ENCODE measurements around the gene AGBL5. TPM values are rescaled to one million over a fixed set of nuclear protein-coding genes. Genes with fewer than 3 reads are reported as not detected.
A peak's percentile ranks its signal among the peaks of the same experiment; 100 is the strongest.

AGBL5 gene
- total and polyA plus RNA-seq, 2 of the 13 experiments (the other 11 are each of a cell fraction or from before 2014, with no cell fraction given): 55.9 to 73.3 TPM

DNA sequence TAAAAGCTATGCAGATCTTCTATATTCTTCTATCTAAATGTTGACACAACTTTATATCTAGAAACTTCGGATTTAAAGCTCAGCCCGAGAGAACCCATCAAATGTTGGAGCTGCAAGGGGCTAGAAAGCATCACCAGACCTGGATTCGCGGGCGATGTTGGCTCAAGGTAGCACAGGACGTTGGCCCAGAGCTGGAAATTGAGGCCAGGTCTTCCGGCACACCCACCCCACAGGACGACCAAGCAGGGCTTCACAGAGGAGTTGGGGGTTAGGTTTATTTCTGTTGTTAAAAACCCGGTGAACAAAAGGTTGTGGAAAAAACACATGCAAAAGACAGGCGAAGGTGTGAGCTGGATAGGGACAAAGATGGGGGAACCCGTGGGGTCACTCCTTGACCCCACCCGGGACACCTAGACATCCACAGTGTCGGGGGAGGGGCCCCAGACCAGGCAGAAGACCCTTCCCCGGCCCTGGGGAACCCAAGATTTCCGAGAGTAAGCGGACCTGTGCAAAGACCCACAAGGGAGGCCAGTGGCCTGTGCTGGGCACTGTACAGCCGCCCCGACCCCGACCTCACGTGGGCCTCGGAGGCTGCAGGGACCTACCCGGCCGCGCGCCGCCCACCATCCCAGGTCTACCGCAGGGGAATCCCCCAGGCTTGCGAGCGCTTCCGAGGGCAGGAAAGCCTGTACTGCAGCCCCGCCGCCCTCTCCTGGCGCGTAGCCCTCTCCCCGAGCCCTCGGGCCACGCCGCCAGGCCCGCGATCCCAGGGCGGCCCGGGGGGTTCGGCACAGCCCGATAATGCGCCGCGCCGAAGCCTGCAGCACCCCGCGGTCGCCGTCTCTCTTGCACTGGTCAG lies 1.8 kb upstream of the AGBL5 start (continued):
- TF ChIP-seq, protein P1, sequence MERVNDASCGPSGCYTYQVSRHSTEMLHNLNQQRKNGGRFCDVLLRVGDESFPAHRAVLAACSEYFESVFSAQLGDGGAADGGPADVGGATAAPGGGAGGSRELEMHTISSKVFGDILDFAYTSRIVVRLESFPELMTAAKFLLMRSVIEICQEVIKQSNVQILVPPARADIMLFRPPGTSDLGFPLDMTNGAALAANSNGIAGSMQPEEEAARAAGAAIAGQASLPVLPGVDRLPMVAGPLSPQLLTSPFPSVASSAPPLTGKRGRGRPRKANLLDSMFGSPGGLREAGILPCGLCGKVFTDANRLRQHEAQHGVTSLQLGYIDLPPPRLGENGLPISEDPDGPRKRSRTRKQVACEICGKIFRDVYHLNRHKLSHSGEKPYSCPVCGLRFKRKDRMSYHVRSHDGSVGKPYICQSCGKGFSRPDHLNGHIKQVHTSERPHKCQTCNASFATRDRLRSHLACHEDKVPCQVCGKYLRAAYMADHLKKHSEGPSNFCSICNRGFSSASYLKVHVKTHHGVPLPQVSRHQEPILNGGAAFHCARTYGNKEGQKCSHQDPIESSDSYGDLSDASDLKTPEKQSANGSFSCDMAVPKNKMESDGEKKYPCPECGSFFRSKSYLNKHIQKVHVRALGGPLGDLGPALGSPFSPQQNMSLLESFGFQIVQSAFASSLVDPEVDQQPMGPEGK (CRISPR knock-in tag; IDR thresholded peaks at IDR 0.05): no peak
- no peak for TF ChIP-seq CHD2 (IDR thresholded peaks at IDR 0.05; ENCODE audit: low read depth, low read length)
- TF ChIP-seq, protein P2, sequence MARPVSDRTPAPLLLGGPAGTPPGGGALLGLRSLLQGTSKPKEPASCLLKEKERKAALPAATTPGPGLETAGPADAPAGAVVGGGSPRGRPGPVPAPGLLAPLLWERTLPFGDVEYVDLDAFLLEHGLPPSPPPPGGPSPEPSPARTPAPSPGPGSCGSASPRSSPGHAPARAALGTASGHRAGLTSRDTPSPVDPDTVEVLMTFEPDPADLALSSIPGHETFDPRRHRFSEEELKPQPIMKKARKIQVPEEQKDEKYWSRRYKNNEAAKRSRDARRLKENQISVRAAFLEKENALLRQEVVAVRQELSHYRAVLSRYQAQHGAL (CRISPR knock-in tag; IDR thresholded peaks at IDR 0.05; ENCODE audit: not compliant biosample characterization): peak; percentile 51
- TF ChIP-seq, protein P3, sequence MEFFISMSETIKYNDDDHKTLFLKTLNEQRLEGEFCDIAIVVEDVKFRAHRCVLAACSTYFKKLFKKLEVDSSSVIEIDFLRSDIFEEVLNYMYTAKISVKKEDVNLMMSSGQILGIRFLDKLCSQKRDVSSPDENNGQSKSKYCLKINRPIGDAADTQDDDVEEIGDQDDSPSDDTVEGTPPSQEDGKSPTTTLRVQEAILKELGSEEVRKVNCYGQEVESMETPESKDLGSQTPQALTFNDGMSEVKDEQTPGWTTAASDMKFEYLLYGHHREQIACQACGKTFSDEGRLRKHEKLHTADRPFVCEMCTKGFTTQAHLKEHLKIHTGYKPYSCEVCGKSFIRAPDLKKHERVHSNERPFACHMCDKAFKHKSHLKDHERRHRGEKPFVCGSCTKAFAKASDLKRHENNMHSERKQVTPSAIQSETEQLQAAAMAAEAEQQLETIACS (CRISPR knock-in tag; IDR thresholded peaks at IDR 0.05): peak; percentile 20; the same call in 1 of the 2 replicates
- no peak for TF ChIP-seq ZNF33A (CRISPR knock-in tag; IDR thresholded peaks at IDR 0.05; ENCODE audit: borderline replicate concordance)
- 0 out of 2 replicates have a peak, but pooled peaks have one; percentile 22 for TF ChIP-seq ZNF550 (CRISPR knock-in tag; IDR thresholded peaks at IDR 0.05; ENCODE audit: borderline replicate concordance)
- TF ChIP-seq, protein P4, sequence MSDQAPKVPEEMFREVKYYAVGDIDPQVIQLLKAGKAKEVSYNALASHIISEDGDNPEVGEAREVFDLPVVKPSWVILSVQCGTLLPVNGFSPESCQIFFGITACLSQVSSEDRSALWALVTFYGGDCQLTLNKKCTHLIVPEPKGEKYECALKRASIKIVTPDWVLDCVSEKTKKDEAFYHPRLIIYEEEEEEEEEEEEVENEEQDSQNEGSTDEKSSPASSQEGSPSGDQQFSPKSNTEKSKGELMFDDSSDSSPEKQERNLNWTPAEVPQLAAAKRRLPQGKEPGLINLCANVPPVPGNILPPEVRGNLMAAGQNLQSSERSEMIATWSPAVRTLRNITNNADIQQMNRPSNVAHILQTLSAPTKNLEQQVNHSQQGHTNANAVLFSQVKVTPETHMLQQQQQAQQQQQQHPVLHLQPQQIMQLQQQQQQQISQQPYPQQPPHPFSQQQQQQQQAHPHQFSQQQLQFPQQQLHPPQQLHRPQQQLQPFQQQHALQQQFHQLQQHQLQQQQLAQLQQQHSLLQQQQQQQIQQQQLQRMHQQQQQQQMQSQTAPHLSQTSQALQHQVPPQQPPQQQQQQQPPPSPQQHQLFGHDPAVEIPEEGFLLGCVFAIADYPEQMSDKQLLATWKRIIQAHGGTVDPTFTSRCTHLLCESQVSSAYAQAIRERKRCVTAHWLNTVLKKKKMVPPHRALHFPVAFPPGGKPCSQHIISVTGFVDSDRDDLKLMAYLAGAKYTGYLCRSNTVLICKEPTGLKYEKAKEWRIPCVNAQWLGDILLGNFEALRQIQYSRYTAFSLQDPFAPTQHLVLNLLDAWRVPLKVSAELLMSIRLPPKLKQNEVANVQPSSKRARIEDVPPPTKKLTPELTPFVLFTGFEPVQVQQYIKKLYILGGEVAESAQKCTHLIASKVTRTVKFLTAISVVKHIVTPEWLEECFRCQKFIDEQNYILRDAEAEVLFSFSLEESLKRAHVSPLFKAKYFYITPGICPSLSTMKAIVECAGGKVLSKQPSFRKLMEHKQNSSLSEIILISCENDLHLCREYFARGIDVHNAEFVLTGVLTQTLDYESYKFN (CRISPR knock-in tag; conservative IDR thresholded peaks at IDR 0.05): no peak
- no peak for TF ChIP-seq ZNF432 (CRISPR knock-in tag; IDR thresholded peaks at IDR 0.05; ENCODE audit: borderline replicate concordance)
- no peak for TF ChIP-seq SOX6 (IDR thresholded peaks at IDR 0.05)
- no peak for TF ChIP-seq SOX6 (CRISPR knock-in tag; IDR thresholded peaks at IDR 0.05)
- TF ChIP-seq ZNF790 (CRISPR knock-in tag; IDR thresholded peaks at IDR 0.05; ENCODE audit: borderline replicate concordance): peak; percentile 56; the same call in 1 of the 2 replicates
- no peak for TF ChIP-seq PRMT3 (CRISPR knock-in tag; IDR thresholded peaks at IDR 0.05; ENCODE audit: borderline replicate concordance, low read depth)
- no peak for TF ChIP-seq PAX8 (CRISPR knock-in tag; IDR thresholded peaks at IDR 0.05; ENCODE audit: borderline replicate concordance)
- TF ChIP-seq, protein P5, sequence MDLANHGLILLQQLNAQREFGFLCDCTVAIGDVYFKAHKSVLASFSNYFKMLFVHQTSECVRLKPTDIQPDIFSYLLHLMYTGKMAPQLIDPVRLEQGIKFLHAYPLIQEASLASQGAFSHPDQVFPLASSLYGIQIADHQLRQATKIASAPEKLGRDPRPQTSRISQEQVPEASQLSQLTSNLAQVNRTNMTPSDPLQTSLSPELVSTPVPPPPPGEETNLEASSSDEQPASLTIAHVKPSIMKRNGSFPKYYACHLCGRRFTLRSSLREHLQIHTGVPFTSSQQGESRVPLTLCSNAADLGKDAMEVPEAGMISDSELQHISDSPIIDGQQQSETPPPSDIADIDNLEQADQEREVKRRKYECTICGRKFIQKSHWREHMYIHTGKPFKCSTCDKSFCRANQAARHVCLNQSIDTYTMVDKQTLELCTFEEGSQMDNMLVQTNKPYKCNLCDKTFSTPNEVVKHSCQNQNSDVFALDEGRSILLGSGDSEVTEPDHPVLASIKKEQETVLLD (CRISPR knock-in tag; IDR thresholded peaks at IDR 0.05; ENCODE audit: low read depth): no peak
- TF ChIP-seq SETDB1 (CRISPR knock-in tag; IDR thresholded peaks at IDR 0.05; ENCODE audit: borderline replicate concordance): no peak
- TF ChIP-seq ZNF629 (CRISPR knock-in tag; conservative IDR thresholded peaks at IDR 0.05): no peak
- peak; percentile 63 for TF ChIP-seq ZSCAN25 (CRISPR knock-in tag; IDR thresholded peaks at IDR 0.05)
- TF ChIP-seq, protein P6, sequence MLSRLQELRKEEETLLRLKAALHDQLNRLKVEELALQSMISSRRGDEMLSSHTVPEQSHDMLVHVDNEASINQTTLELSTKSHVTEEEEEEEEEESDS (CRISPR knock-in tag; IDR thresholded peaks at IDR 0.05; ENCODE audit: borderline replicate concordance): 0 out of 2 replicates have a peak, but pooled peaks have one; percentile 12
- TF ChIP-seq NFKB2 (CRISPR knock-in tag; IDR thresholded peaks at IDR 0.05; ENCODE audit: borderline replicate concordance): no peak

All from HepG2 (cell line).